Mesenchymal stem cell (in vitro differentiated cells and primary cell): ENCODE measurements around the gene P2RY11. TPM values are rescaled to one million over a fixed set of nuclear protein-coding genes. Genes with fewer than 3 reads are reported as not detected.
A peak's percentile ranks its signal among the peaks of the same experiment; 100 is the strongest.

Experiments used
- DNase-seq: peaks from one replicate; pipeline ENCODE4 v3.0.0-alpha.2; 2013
- H2AFZ ChIP-seq: one replicate; pipeline ENCODE4 v1.6.1; 2013; ENCODE audit warnings: low read depth, mild to moderate bottlenecking, control low read depth, inconsistent platforms, low read length, moderate library complexity
- H2AK5ac ChIP-seq: 2 replicates; pipeline ENCODE4 v1.6.1; 2013; ENCODE audit warnings: low read length, moderate library complexity, mild to moderate bottlenecking, inconsistent platforms; ENCODE audit not compliant: severe bottlenecking
- H2BK120ac ChIP-seq: one replicate; pipeline ENCODE4 v1.6.1; 2013; ENCODE audit warnings: low read depth, mild to moderate bottlenecking, inconsistent platforms, low read length, moderate library complexity
- H2BK12ac ChIP-seq, 2 experiments: one replicate each; pipeline ENCODE4 v1.6.1; 2013; ENCODE audit warnings: inconsistent platforms in 2 of 2, low read length in 2 of 2, mild to moderate bottlenecking in 2 of 2, moderate library complexity in 2 of 2, control low read depth in 1 of 2
- H2BK15ac ChIP-seq: one replicate; pipeline ENCODE4 v1.6.1; 2013; ENCODE audit warnings: mild to moderate bottlenecking, low read depth, inconsistent platforms; ENCODE audit not compliant: poor library complexity, severe bottlenecking
- H2BK5ac ChIP-seq: 2 replicates; pipeline ENCODE4 v1.6.1; 2013; ENCODE audit warnings: low read depth, mild to moderate bottlenecking, low read length, control low read depth, inconsistent platforms; ENCODE audit not compliant: poor library complexity, severe bottlenecking
- H3K14ac ChIP-seq, 2 experiments: one replicate each; pipeline ENCODE4 v1.6.1; 2013; ENCODE audit warnings: inconsistent platforms in 2 of 2, low read length in 2 of 2, control low read depth in 1 of 2, mild to moderate bottlenecking in 1 of 2, moderate library complexity in 1 of 2
- H3K18ac ChIP-seq, 2 experiments: one replicate each; pipeline ENCODE4 v1.6.1; 2013; ENCODE audit warnings: inconsistent platforms in 2 of 2, low read length in 2 of 2, control low read depth in 1 of 2, low read depth in 1 of 2, mild to moderate bottlenecking in 1 of 2
- H3K23ac ChIP-seq, 2 experiments: one replicate each; pipeline ENCODE4 v1.6.1; 2013; ENCODE audit warnings: inconsistent platforms in 2 of 2, low read length in 2 of 2, mild to moderate bottlenecking in 2 of 2, moderate library complexity in 2 of 2, control low read depth in 1 of 2
- H3K27ac ChIP-seq: 2 replicates; pipeline ENCODE4 v1.5.1; 2013; ENCODE audit warnings: mild to moderate bottlenecking, moderate library complexity, low read length, control low read depth, inconsistent platforms; ENCODE audit not compliant: poor library complexity, severe bottlenecking
- H3K27me3 ChIP-seq, 2 experiments: 2 replicates each; pipeline versions ENCODE4 v1.6.1 to v1.7.0; 2013; ENCODE audit warnings: low read length in 2 of 2, mild to moderate bottlenecking in 2 of 2, moderate library complexity in 2 of 2, control low read depth in 1 of 2, inconsistent platforms in 1 of 2; ENCODE audit not compliant: control insufficient read depth in 1 of 2, insufficient read depth in 1 of 2
- H3K36me3 ChIP-seq, 2 experiments: 2 replicates each; pipeline versions ENCODE4 v1.6.1 to v1.7.0; 2013; ENCODE audit warnings: low read length in 2 of 2, control low read depth in 1 of 2, inconsistent platforms in 1 of 2, low read depth in 1 of 2, mild to moderate bottlenecking in 1 of 2; ENCODE audit not compliant: insufficient read depth in 2 of 2, control insufficient read depth in 1 of 2
- H3K4ac ChIP-seq, 2 experiments: one replicate each; pipeline ENCODE4 v1.6.1; 2013; ENCODE audit warnings: inconsistent platforms in 2 of 2, low read length in 2 of 2, mild to moderate bottlenecking in 2 of 2, moderate library complexity in 2 of 2, control low read depth in 1 of 2, low read depth in 1 of 2
- H3K4me1 ChIP-seq: 2 replicates; pipeline ENCODE4 v1.6.1; 2013; ENCODE audit warnings: low read depth, low read length, control low read depth; ENCODE audit not compliant: control insufficient read depth, insufficient read depth
- H3K4me2 ChIP-seq: 2 replicates; pipeline ENCODE4 v1.6.1; 2013; ENCODE audit warnings: low read length, mild to moderate bottlenecking, inconsistent platforms; ENCODE audit not compliant: poor library complexity, severe bottlenecking
- H3K4me3 ChIP-seq, 2 experiments: 2 replicates each; pipeline versions ENCODE4 v1.5.1 to v1.7.0; 2013; ENCODE audit warnings: low read length in 2 of 2, mild to moderate bottlenecking in 2 of 2, control low read depth in 1 of 2, low read depth in 1 of 2; ENCODE audit not compliant: insufficient read depth in 1 of 2
- H3K79me1 ChIP-seq: replicated peaks from 2 replicates; pipeline ENCODE4 v1.6.1; 2013; ENCODE audit warnings: mild to moderate bottlenecking, control low read depth, low read length, inconsistent platforms; ENCODE audit not compliant: poor library complexity, severe bottlenecking
- H3K9ac ChIP-seq: 2 replicates; pipeline ENCODE4 v1.7.0; 2013; ENCODE audit warnings: mild to moderate bottlenecking, low read length, moderate library complexity
- H3K9me3 ChIP-seq: 2 replicates; pipeline ENCODE4 v1.7.0; 2013; ENCODE audit warnings: mild to moderate bottlenecking, low read length; ENCODE audit not compliant: control insufficient read depth
- H4K8ac ChIP-seq: one replicate; pipeline ENCODE4 v1.6.1; 2013; ENCODE audit warnings: inconsistent platforms, mild to moderate bottlenecking, low read length, moderate library complexity
- H4K91ac ChIP-seq: one replicate; pipeline ENCODE4 v1.6.1; 2013; ENCODE audit warnings: mild to moderate bottlenecking, low read length, inconsistent platforms
- whole genome bisulfite sequencing: methylation state at CpG from one replicate; pipeline ENCODE4 v1.1.7; 2013; ENCODE audit warnings: mixed read lengths; 5-methylcytosine and 5-hydroxymethylcytosine counted together
- polyA plus RNA-seq, 2 experiments: library from polyadenylated mRNA; stranded (reverse); fragments of 200-250 nt; gene quantifications; one replicate each; pipeline ENCODE4 v1.2.3, GENCODE V29; 2013

Gene P2RY11, protein sequence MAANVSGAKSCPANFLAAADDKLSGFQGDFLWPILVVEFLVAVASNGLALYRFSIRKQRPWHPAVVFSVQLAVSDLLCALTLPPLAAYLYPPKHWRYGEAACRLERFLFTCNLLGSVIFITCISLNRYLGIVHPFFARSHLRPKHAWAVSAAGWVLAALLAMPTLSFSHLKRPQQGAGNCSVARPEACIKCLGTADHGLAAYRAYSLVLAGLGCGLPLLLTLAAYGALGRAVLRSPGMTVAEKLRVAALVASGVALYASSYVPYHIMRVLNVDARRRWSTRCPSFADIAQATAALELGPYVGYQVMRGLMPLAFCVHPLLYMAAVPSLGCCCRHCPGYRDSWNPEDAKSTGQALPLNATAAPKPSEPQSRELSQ
- 3.2 TPM for polyA plus RNA-seq (2013, experiment 1 of 2)
- 3.4 TPM for polyA plus RNA-seq (2013, experiment 2 of 2)

DNA sequence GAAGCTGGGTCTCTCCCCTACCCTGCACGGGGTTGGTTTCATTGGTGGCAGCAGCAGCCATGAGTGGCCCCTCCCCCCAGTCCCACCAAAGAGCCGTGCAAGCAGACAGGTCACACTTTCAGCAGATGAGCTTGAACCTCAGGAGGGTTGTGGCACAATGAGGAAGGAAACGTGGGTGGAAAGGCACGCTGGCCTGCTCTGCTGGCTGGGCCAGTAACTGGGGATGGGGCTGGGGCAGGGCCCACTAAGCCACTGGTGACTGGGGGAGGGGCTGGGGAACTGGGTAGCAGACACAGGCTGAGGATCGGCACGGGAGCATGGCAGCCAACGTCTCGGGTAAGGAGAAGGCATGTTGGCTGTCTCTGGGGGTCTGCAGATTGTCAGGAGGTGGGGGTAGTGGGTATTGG, at the start of gene P2RY11:
P2RY11 (plus strand) TSS at position 289 of the 407 bp plus-strand sequence; CDS start at position 318, 29 bp downstream.
- DNase-seq: no peak
- Histone ChIP-seq H2BK15ac (no peak within 1 kb of the TSS), H3K18ac (no peak within 1 kb of the TSS), H3K9ac (no peak within 1 kb of the TSS), H2AK5ac (no peak within 1 kb of the TSS), H3K27me3 (no peaks in the 10 kb centered on the region), H4K8ac (peak within 1 kb of the TSS; percentile 40), H3K4me2 (no peak within 1 kb of the TSS), H3K4ac (no peak within 1 kb of the TSS), H3K9me3 (no peaks in the 10 kb centered on the region), H2BK5ac (no peak within 1 kb of the TSS), H3K4me3 (no peak within 1 kb of the TSS), H2AFZ (no peak within 1 kb of the TSS), H3K4me1 (peaks cover 23% of the 10 kb centered on the region), H3K79me1 (peaks cover 50% of the 10 kb centered on the region), H3K14ac (no peak within 1 kb of the TSS), H4K91ac (no peak within 1 kb of the TSS), H2BK12ac (no peak within 1 kb of the TSS), H3K23ac (no peak within 1 kb of the TSS), H3K36me3 (peaks cover 69 to 86% of the 10 kb centered on the region in 2 experiments), H2BK120ac (no peak within 1 kb of the TSS), H3K27ac (no peak within 1 kb of the TSS)
- WGBS: 97% methylated on average over 8 of the region's 8 CpGs

DNA sequence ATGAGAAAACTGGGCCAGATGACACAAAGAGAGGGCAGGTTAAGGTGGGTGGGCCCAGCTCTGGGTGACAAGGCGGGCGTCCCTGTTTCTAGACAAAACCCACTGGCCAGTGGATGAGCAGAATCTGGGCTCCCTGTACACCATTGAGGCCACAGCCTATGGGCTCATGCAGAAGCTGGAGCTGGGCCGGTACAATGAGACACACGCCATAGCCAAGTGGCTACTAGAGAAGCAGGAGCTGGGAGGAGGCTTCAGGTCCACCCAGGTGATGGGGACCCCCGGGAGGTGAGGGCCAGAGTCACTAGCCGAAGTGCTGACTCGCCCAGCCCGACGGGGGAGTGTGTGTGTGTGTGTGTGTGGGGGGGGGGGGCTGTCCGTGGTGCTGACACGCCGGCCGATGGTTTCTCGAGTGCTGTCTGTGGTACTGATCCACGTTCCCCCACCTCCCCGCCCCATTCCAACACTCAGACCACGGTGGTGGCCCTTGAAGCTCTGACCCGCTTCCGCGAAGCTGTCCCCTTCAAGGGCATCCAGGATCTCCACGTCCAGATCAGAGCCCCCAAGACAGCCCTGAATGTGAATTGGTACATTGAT, 49.7 kb upstream of the P2RY11 start:
- Histone ChIP-seq H2AK5ac (no peak overlapping the region), H3K23ac (no peak overlapping the region), H3K14ac (no peak overlapping the region), H3K9ac (no peak overlapping the region), H2AFZ (no peak overlapping the region), H2BK15ac (no peak overlapping the region), H2BK5ac (no peak overlapping the region), H3K9me3 (no peaks in the 10 kb centered on the region), H3K4me2 (no peak overlapping the region), H3K18ac (no peak overlapping the region), H3K36me3 (no peaks in the 10 kb centered on the region), H3K4me1 (no peaks in the 10 kb centered on the region), H4K91ac (no peak overlapping the region), H3K27ac (no peak overlapping the region), H3K4me3 (no peak overlapping the region), H3K4ac (no peak overlapping the region), H2BK120ac (no peak overlapping the region), H3K27me3 (peaks cover 5 to 32% of the 10 kb centered on the region in 2 experiments), H2BK12ac (no peak overlapping the region), H4K8ac (no peak overlapping the region), H3K79me1 (no peaks in the 10 kb centered on the region)
- no peak for DNase-seq
- 65% methylated on average over 11 of the region's 21 CpGs for WGBS

DNA sequence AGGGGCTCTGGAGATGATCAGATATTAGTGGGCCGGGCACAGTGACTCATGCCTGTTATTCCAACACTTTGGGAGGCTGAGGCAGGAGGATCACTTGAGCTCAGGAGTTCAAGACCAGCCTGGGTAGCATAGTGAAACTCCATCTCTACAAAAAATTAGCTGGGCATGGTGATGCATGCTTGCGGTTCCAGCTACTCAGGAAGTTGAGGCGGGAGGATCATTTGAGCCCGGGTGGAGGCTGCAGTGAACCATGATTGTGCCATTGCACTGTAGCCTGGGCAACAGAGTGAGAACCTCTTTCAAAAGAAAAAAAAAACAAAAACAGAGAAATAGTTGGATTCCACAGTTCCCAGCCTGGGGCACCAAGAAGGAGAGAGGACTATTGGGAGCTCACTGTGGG, 43.3 kb upstream of the P2RY11 start:
- Histone ChIP-seq H3K18ac (no peak overlapping the region), H3K9me3 (no peaks in the 10 kb centered on the region), H4K91ac (no peak overlapping the region), H3K4me2 (no peak overlapping the region), H3K14ac (no peak overlapping the region), H3K79me1 (no peaks in the 10 kb centered on the region), H2BK120ac (no peak overlapping the region), H2AFZ (no peak overlapping the region), H2BK15ac (no peak overlapping the region), H3K4me3 (no peak overlapping the region), H3K36me3 (no peaks in the 10 kb centered on the region), H2AK5ac (no peak overlapping the region), H3K9ac (no peak overlapping the region), H3K23ac (no peak overlapping the region), H3K4me1 (no peaks in the 10 kb centered on the region), H3K4ac (no peak overlapping the region), H3K27ac (no peak overlapping the region), H2BK12ac (no peak overlapping the region), H4K8ac (no peak overlapping the region), H3K27me3 (peaks cover 8 to 33% of the 10 kb centered on the region in 2 experiments), H2BK5ac (no peak overlapping the region)
- no peak for DNase-seq
- WGBS: 55% methylated on average over 2 of the region's 4 CpGs

DNA sequence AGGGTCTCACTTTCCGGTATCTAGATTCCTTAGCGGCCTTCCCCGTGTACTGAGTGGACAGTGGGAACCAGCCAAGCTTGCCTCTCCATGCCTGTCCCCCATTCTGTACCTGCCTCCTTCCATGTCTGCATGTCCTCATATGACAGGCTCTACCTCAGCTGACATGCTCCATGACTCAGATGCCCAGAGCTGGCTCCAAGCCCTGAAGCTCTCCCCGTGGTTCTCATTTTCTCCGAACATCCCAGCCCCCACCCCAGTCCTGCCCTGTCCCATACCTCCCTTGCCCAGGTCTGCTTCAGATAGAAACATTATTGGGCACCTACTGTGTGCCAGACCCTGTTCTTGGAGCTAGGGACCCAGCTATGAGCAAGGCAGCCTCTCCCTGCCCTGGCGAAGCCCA, 42.4 kb upstream of the P2RY11 start:
- Histone ChIP-seq H2AFZ (no peak overlapping the region), H3K23ac (no peak overlapping the region), H3K9me3 (peaks cover 4% of the 10 kb centered on the region), H2AK5ac (no peak overlapping the region), H3K4me1 (no peaks in the 10 kb centered on the region), H4K8ac (no peak overlapping the region), H3K4me2 (no peak overlapping the region), H2BK12ac (no peak overlapping the region), H2BK120ac (no peak overlapping the region), H3K79me1 (no peaks in the 10 kb centered on the region), H3K4me3 (no peak overlapping the region), H4K91ac (no peak overlapping the region), H3K9ac (no peak overlapping the region), H3K27ac (no peak overlapping the region), H3K14ac (no peak overlapping the region), H2BK15ac (no peak overlapping the region), H3K18ac (no peak overlapping the region), H3K36me3 (no peaks in the 10 kb centered on the region), H2BK5ac (no peak overlapping the region), H3K27me3 (peaks cover 8 to 32% of the 10 kb centered on the region in 2 experiments), H3K4ac (no peak overlapping the region)
- no peak for DNase-seq
- 84% methylated on average over 5 of the region's 6 CpGs for WGBS
